Lung (tissue), 12 donors: Measurements from ENCODE around the gene ACVR1B. TPM values are rescaled to one million over a fixed set of nuclear protein-coding genes. Genes with fewer than 3 reads are reported as not detected.
A peak's percentile ranks its signal among the peaks of the same experiment; 100 is the strongest.

ENCODE experiments used
- ATAC-seq: fragments of 200-7000 bp; cut with Tn5 transposase; one replicate; pipeline ENCODE4 v1.9.1; 2020; ENCODE audit warnings: moderate number of reproducible peaks; ENCODE audit not compliant: insufficient read depth, low FRiP score
- DNase-seq, 3 donors: peaks; one replicate each; pipeline ENCODE4 v3.0.0-alpha.2; 2013 to 2017
- H3K27ac ChIP-seq, 2 donors: one replicate each; pipeline ENCODE4 v1.5.1; 2013; ENCODE audit warnings: mild to moderate bottlenecking in 2 of 2, moderate library complexity in 2 of 2, control low read depth in 1 of 2, inconsistent platforms in 1 of 2, low read depth in 1 of 2, low read length in 1 of 2
- H3K27me3 ChIP-seq, 3 donors: one replicate each; pipeline ENCODE4 v1.5.1; 2013; ENCODE audit warnings: low read length in 2 of 3; ENCODE audit not compliant: control insufficient read depth in 3 of 3, insufficient read depth in 3 of 3
- H3K36me3 ChIP-seq, 4 donors: one replicate each; pipeline ENCODE4 v1.5.1; 2013; ENCODE audit warnings: low read length in 4 of 4, mild to moderate bottlenecking in 1 of 4, moderate library complexity in 1 of 4; ENCODE audit not compliant: control insufficient read depth in 4 of 4, insufficient read depth in 4 of 4
- H3K4me1 ChIP-seq, 5 donors: one replicate each; pipeline ENCODE4 v1.5.1; 2013; ENCODE audit warnings: low read length in 5 of 5, mild to moderate bottlenecking in 2 of 5, moderate library complexity in 1 of 5; ENCODE audit not compliant: control insufficient read depth in 5 of 5, insufficient read depth in 5 of 5
- H3K4me3 ChIP-seq: one replicate; pipeline ENCODE4 v1.5.1; 2013; ENCODE audit warnings: mild to moderate bottlenecking, control low read depth, moderate library complexity
- H3K9ac ChIP-seq, 2 donors: one replicate each; pipeline ENCODE4 v1.5.1; 2013; ENCODE audit warnings: low read length in 2 of 2, control low read depth in 1 of 2; ENCODE audit not compliant: insufficient read depth in 1 of 2
- H3K9me3 ChIP-seq, 4 donors: one replicate each; pipeline ENCODE4 v1.5.1; 2013; ENCODE audit warnings: low read length in 3 of 4, mild to moderate bottlenecking in 1 of 4, moderate library complexity in 1 of 4; ENCODE audit not compliant: control insufficient read depth in 4 of 4, insufficient read depth in 3 of 4
- CTCF ChIP-seq: IDR thresholded peaks from 2 replicates; pipeline ENCODE4 v1.5.1; 2012; ENCODE audit warnings: mild to moderate bottlenecking; ENCODE audit errors: control extremely low read depth, extremely low read depth
- WGBS, 2 donors: extraction: QIAGEN DNeasy Blood & Tissue Kit; methylation state at CpG; one replicate each; pipeline ENCODE4 v1.1.7; 2013; 5-methylcytosine and 5-hydroxymethylcytosine counted together
- polyA plus RNA-seq, 2 donors: library from polyadenylated mRNA; stranded (reverse); fragments of 200-250 nt; gene quantifications; one replicate each; pipeline ENCODE4 v1.2.1, GENCODE V29; 2013
- total RNA-seq, 2 donors: library from RNA; depleted of rRNA in 1 of 2; stranded (reverse); fragments of >200 nt in 1 of 2; gene quantifications; one replicate each; pipeline ENCODE4 v1.2.1, GENCODE V29; 2014 to 2021
- donor health status: control.
- donor health status: control.
- donor health status: Bipolar disorder and iron deficiency.
- donor health status: healthy.
- donor health status: DM: yes; HTN: yes; CAD: no.

The ACVR1B gene
- total and polyA plus RNA-seq, 4 donors, result 14.0 to 41.7 (median 21.0) TPM

DNA sequence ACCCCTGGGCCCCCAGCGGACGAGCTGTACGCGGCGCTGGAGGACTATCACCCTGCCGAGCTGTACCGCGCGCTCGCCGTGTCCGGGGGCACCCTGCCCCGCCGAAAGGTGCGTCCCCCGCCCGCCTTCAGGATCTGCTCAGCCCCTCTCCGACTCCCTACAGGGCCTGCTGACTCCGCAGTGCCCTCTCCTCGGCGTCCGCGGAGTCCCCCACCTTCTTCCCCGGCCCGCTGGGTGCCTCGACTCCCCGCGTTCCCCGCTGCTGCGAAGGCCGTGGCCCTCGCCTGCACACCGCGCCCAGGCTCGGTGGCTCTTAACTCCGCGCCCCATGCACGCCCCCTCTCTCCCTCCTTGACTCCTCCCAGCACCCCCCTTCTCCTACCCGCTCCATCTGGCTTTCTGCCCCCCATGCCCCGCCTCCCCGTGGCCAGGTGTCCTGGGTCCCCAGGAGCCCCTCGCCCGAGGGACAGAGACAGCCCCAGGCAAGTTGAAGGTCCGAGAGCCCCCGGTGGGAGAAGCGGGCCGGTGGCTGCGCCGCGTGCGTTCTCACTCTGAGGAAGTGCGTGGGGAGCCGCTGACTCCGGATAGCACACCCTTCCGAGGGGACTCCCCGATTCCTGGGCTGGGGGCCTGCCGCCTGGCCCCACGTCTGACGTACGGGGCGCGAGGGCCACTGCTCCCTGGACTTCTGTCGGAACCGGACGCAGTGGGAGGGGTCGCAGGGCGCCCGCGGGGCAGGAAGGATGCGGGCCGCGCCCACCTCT is 55.8 kb downstream of the ACVR1B start:
- Histone ChIP-seq H3K4me1 (peaks cover 0 to 50% (median 24%) of the 10 kb centered on the region in 5 donors), H3K36me3 (peaks cover 0 to 13% (median 11%) of the 10 kb centered on the region in 4 donors), H3K9ac (peak overlapping the region in 1 of 2 donors; percentile 46), H3K27me3 (peaks cover 0 to 29% (median 0%) of the 10 kb centered on the region in 3 donors), H3K4me3 (peak overlapping the region; percentile 83), H3K27ac (peak overlapping the region; percentile 89 to 96), H3K9me3 (no peaks in the 10 kb centered on the region)
- no peak for TF ChIP-seq CTCF
- WGBS, 2 donors, result 2 to 6% methylated on average over 57 to 72 of the region's 72 CpGs
- DNase-seq (peak; percentile 53 to 69 (median 56)), ATAC-seq (no peak)

- H3K9ac ChIP-seq, result peak overlapping the region; percentile 46 to 48
- 35 to 49% methylated on average over 5 of the region's 5 CpGs for WGBS, 2 donors
- ATAC-seq (no peak), DNase-seq (no peak)
- peaks cover 0 to 29% (median 0%) of the 10 kb centered on the region in 3 donors for H3K27me3 ChIP-seq
- peaks cover 0 to 50% (median 24%) of the 10 kb centered on the region in 5 donors for H3K4me1 ChIP-seq
- TF ChIP-seq CTCF, result no peak
- peak overlapping the region; percentile 83 for H3K4me3 ChIP-seq
- H3K27ac ChIP-seq, result peak overlapping the region; percentile 89 to 96
- H3K9me3 ChIP-seq, result no peaks in the 10 kb centered on the region
- peaks cover 0 to 18% (median 15%) of the 10 kb centered on the region in 4 donors for H3K36me3 ChIP-seq
Observed at GRCh38 chr12:52007982-52008510, 56.5 kb downstream of the ACVR1B start.

DNA sequence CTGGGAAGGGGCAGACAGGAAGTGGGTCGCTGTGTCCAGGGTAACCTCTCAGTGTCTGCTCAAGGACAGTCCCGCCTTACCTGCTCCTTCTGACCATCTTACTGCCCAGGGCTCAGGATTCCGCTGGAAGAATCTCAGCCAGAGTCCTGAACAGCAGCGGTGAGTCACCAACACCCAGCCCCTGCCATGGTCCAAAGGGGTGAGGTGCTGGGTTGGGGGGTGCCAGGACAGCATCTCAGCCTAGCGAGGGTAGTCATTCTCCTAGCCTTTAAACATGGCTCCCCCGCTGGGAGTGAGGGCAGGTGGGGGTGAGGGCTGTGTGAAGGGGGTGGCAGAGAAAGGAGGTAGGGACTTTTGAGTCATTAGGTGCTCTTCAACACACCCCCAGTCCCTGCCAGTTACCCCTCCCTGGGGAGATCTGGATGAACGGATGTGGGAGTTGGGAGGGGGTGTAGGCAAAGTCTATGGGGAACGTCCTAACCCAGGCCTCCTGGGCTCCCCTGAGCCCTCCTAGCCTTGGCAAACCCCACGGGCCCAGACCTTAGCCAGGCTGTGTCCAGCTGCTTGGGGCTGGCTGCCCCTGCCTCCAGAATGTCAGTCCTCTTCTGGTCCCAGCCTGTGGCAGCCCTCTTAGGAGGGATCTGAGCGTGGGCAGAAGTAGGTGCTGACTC is 57.7 kb downstream of the ACVR1B start:
- Histone ChIP-seq H3K4me1 (peaks cover 0 to 49% (median 24%) of the 10 kb centered on the region in 5 donors), H3K9ac (peak overlapping the region in 1 of 2 donors; percentile 58)
- no peak for ATAC-seq

More for the DNA sequence above, 57.7 kb downstream of the ACVR1B start:
- peak in 1 of 3 donors; percentile 44 for DNase-seq
- Histone ChIP-seq H3K27me3 (peaks cover 0 to 29% (median 0%) of the 10 kb centered on the region in 3 donors), H3K4me3 (peak overlapping the region; percentile 30), H3K9me3 (no peaks in the 10 kb centered on the region), H3K36me3 (peaks cover 0 to 27% (median 23%) of the 10 kb centered on the region in 4 donors), H3K27ac (peak overlapping the region; percentile 72 to 76)
- WGBS, 2 donors, result 67 to 73% methylated on average over 10 of the region's 10 CpGs
- no peak for TF ChIP-seq CTCF
